LHCN-M2 (cell line): ENCODE measurements around the gene DNMBP. TPM values are rescaled to one million over a fixed set of nuclear protein-coding genes. Genes with fewer than 3 reads are reported as not detected.
"Not testable (repeated sequence)": the region's sequence is repeated elsewhere in the genome, so short reads cannot be mapped to it uniquely, and the experiment has no call there.

ENCODE experiments used
- DNase-seq: peaks from one replicate; pipeline ENCODE4 v3.0.0-alpha.2; 2012; ENCODE audit warnings: low read depth
- total RNA-seq: library from RNA; depleted of rRNA; stranded (reverse); fragments of >200 nt; gene quantifications from 2 replicates; pipeline ENCODE4 v1.2.3, GENCODE V29; 2014

The DNMBP gene
- total RNA-seq, 1 experiment from 2014 or later: 22.5 TPM

DNA sequence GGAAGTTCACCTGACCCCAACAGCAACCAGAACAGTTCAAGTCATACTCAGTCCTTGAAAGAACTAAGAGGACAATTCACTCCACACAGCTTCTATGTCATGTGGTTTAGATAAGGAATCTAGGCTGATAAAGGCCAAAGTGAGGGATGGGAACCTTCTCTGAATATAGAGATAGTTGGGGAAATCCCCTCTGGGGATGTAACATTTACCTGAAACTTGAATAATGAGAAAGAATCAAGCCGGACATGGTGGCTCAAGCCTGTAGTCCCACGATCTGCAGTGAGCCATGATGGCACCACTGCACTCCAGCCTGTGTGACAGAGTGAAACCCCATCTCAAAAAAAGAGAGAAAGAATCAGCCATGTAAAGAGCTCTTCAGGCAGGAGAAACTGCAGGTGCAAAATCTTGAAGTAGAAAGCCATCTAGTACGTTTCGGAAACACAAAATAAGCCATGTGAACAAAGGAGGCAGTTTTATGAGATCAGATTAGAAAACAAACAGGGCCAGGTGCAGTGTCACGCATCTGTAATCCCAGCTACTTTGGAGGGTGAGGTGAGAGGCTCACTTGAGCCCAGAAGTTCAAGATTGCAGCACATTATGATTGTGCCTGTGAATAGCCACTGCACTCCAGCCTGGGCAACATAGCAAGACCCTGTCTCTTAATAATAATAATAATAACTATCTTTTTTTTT is 4.5 kb upstream of the DNMBP start:
- DNase-seq: no peak

DNA sequence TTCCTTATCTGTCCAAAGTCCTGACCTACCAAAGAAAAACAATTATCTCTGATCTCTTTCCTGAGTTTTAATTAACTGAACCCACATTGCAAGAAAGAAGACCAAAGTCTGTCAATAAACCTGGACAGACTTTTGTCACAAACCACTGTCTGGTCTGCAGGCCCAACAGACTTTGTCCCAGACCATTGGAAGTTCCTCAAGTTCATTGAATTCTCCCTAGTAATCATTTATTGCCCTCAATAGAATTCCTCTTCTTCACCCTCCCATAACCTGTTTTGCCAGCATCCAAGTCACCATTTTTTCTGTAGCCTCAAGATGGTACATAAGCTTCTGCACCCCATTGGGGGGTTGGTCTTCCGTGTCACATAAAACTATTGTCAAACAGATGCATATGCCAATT is 3.9 kb upstream of the DNMBP start:
- DNase-seq: no peak

- DNase-seq: not testable (repeated sequence)
Measured at GRCh38 chr10:100011906-100012305, 2.2 kb upstream of the DNMBP start.

GRCh38 chr10:100009283-100009792 is 409 bp downstream of the DNMBP start:
- peak; percentile 52 for DNase-seq

DNA sequence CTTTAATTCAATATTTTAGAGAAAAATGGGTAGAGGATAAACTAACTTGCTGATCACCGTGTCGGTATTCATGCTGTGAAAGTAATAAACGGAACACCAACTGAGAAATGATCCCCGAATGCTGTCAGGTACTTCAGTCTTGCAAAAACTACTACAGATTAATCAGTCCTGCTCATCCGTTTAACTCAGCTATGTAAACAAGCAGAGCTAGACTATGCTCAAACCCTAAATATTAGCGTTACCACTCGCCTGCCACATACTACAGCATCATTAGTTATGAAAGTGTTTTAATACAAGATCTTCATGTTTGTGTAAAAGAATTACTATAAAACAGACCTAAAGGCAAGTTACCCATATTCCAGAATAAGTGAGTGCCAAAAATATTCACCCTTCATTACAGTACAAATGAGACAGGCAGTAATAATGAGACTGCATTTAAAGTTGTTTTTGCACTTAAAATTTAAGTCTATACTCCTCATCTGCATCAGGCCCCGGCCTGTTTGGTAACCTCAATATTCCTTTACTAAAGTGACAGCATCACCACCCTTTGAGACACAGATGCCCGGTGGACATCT is 952 bp downstream of the DNMBP start:
- DNase-seq: no peak

GRCh38 chr10:100008142-100008522 is 1.6 kb downstream of the DNMBP start:
- peak; percentile 51 for DNase-seq

DNA sequence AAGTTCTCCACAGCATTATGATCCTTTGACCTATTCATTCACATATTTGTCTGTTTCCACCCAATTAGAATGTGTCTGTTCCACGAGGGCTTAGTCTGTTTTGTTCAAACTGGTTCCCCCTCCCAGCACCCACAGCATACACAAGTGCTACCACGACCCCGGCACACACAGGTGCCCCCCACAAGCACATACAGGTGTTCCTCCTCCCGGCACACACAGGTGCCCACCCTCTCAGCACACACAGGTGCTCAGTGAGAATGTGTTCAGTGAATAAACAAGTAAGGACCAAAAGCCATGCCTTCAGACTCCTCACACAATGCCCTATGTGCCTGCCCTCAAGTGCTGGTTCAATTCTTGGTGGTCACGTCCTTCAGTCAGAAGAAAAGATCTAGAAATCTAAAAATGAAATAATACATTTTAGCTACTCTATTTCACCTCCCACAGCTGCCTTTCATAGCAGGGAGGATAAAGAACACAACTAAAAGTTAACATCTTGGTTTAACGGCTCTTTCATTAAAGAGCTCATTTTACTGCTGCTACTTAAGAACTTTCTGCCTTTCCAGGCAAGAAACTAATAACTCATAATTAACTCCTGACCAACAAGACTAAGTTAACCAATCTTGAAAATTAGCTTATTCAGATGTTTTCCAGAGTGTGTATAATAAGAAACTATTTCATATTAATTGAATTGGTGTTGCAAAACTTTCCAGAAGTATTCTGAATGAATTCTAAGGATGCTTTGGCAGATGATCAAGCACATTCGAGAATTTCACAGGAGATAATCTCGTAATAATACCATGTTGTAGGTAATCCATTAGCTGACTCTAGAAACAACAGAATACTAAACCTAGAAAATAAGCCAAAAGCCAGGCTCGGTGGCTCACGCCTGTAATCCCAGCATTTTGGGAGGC is 2.3 kb downstream of the DNMBP start:
- no peak for DNase-seq

DNA sequence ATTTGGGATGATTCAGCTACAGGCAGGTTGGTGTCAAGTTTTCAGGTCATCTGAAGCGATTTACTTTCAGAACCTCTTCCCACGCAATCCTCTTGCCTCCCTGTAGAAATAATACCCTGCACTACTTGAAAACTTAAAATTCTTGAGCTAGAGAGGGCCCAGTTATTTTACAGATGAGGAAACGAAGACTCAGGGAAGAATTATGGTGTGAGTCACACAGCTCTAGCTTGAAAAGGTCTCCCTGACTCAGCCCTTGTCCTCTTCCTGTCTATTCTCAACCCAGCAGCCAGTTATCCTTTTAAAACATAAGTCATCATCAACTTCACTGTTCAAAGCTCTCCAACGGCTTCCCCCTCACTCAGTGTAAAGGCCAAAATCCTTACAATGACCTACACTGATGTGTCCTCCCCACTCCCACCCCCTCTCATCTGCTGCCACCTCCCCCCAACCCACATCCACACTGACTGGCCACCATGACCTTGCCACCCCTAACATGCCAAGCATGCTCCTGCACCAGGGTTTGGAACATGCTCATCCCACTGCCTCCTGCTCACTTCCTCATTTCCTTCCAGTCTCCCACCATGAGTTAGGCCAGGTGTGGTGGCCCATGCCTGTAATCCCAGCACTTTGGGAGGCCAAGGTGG is 3.4 kb downstream of the DNMBP start:
- DNase-seq: peak; percentile 94

GRCh38 chr10:100004805-100005510 is 4.8 kb downstream of the DNMBP start:
- DNase-seq: no peak

GRCh38 chr10:100000109-100000644 is 9.6 kb downstream of the DNMBP start:
- no peak for DNase-seq

GRCh38 chr10:99999319-100000108 is 10.2 kb downstream of the DNMBP start:
- no peak for DNase-seq

DNA sequence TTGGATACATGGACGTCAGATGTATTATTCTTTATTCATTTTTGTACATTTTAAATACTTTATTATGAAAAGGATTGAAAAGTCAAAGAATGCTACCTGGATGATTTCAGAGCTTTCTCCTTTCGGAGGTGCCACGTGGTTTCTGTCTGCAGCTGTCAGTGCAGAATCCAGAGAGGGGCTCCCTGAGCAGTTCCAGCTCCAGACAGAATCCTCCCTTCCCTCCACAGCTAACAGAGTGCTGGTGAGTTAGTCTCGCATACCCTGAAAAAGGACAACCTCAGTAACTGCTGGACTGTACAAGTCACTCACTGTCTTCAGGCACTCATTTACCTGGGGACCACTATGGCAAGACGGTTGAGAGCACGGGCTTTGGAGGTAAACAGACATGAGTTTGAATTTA is 10.9 kb downstream of the DNMBP start:
- no peak for DNase-seq

DNA sequence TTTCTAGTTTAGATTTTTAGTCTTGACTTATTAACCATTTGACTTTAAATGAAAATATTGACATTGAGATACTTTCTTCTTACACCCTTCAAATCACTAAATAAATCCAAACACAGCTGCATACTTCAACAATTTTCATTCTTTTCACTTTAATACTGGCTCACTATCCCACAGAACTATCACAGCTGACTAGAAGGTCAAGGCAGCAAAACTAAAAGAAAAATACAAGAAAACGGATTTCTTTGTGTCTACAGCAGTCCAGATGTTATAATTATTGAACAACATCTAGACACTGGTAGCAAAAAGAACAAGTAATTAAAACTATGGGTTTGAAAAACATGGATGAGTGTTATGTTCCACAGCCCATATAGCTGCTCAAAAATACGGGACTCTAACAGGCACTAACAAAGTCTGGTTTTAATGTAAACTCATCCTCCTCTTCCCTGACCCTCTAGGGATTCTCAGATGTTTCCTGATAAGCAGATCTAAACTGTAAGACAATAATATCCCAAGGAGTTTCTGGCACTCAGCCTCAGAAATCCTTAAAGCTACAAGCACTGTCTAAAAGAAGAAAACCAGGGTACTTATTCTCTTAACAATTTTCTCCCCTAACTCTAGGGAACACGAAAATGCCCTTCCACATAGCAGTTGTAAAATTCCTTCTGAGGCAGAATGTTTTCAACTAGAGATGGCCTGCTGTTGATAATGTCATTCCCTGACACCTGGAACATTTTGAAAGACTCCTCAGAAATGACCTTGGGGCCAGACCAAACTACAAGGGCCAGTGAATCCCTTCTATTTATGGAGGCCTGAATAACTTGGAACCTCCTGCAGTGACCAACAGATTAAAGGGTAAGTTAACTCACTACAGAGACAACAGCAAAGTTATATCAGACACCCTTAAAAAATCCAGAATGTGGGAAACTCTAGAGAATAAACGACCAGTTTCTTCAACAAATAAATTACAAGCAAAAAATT is 12.8 kb downstream of the DNMBP start:
- peak; percentile 40 for DNase-seq

GRCh38 chr10:99995713-99996112 is 14.0 kb downstream of the DNMBP start:
- DNase-seq: no peak

DNA sequence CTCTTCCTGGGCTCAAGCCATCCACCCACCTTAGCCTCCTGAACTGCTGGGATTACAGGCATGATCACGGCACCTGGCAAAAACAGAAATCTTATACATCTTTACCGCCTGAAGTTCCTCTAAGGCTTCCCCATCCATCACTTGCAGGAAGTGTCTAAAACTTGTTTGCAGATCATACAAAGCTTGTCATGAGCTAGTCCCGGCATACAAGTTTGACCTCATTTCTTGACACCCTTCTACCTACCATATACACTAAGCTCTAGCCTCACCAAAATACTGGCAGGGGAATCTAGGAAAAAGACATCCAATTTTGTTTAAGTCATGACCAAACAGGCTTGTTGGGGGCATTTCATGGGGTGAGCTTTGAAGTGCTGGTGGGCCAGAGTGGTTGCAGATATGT is 14.5 kb downstream of the DNMBP start:
- DNase-seq: no peak

- DNase-seq: no peak
Measured at GRCh38 chr10:99994801-99995200, 14.9 kb downstream of the DNMBP start.

DNA sequence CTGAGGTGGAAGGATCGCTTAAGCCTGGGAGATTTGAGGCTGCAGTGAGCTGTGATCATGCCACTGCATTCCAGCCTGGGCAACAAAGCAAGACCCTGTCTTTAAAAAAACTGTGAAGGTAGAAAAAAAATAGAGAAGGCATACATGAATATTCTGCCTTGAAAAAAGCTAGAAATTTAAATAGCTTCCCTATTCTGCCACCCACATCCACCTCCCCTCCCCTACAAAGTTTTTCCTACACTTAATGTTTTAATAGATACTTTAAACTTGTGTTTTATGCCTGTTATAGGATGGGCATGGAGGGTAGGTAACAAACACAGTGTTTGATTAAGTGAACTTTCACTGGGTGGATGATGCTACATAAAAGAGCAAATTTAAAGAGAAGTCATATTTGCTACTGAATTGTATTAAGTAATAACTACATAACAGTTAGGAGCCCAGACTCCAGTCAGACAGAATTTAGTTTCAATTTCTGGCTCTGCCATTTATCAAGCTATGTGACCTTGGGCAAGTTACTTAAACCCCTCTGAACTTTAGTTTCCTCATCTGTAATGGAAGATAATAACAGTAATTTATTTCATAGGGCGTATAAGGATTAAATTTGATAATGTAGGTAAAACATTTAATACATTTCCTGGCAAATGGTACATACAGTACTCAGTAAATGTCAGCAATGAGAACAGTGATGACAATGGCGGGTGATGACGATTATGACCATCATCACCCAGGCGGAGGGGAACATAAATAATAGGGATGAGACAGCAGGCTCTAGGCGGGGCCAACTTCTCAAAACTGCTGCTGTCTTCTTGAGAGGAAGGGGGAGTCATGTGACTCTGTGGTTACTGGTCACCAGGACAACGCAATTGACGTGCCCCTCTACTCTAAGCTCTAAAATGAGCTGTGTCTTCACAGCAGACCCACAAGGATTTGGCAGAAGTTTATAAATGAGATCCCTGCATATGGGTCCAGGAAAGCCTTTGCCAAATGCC is 15.8 kb downstream of the DNMBP start:
- DNase-seq: peak; percentile 93

GRCh38 chr10:99985637-99986036 is 24.1 kb downstream of the DNMBP start:
- not testable (repeated sequence) for DNase-seq
